GM12878 (cell line): ENCODE results near the gene RFX7. TPM values are rescaled to one million over a fixed set of nuclear protein-coding genes. Genes with fewer than 3 reads are reported as not detected.

ENCODE experiments used
- ATAC-seq: fragments of 200-7000 bp; cut with Tn5 transposase; 3 replicates; pipeline ENCODE4 v1.9.1; 2020; ENCODE audit warnings: mild to moderate bottlenecking, moderate library complexity
- Bru-seq: library from RNA; stranded (reverse); fragments of 400-500 nt; gene quantifications from one replicate; lab custom pipeline; 2021; lab: Mats Ljungman, UMichigan
- BruChase-seq, 2 experiments: library from RNA; stranded (reverse); fragments of 400-500 nt; gene quantifications; one replicate each; lab custom pipeline; 2021; lab: Mats Ljungman, UMichigan
- BruUV-seq: library from RNA; stranded (reverse); fragments of 400-500 nt; replicated peaks from 2 replicates; lab custom pipeline; 2021; lab: Mats Ljungman, UMichigan
- CTCF ChIA-PET: fragments of 300-600 bp; sonication (Branson Sonifier 250); formaldehyde crosslinking; extraction: SDS; loops from one replicate; lab custom pipeline; 2021; ENCODE audit warnings: inconsistent platforms; lab: Yijun Ruan, JAX
- POLR2A ChIA-PET: fragments of 350-600 bp; formaldehyde crosslinking; extraction: SDS; loops from one replicate; lab custom pipeline; 2021; ENCODE audit warnings: inconsistent platforms; lab: Charles Lee
- RAD21 ChIA-PET: fragments of 300-600 bp; sonication (Branson Sonifier 250); formaldehyde crosslinking; loops from one replicate; lab custom pipeline; 2023; ENCODE audit warnings: antibody characterized with exemption; ENCODE audit not compliant: unreplicated experiment; lab: Charles Lee
- SMC1A ChIA-PET: fragments of 300-600 bp; sonication (Branson Sonifier 250); formaldehyde crosslinking; loops from one replicate; lab custom pipeline; 2023; ENCODE audit not compliant: unreplicated experiment, uncharacterized antibody; lab: Charles Lee
- DNase-seq: peaks from one replicate; pipeline ENCODE4 v3.0.0-alpha.2; 2011; ENCODE audit warnings: low read depth, low spot score
- FAIRE-seq: peaks from 3 replicates; lab custom pipeline; 2011; peaks lifted over from hg19 to GRCh38; lab: Jason Lieb, UNC
- H2AFZ ChIP-seq: 2 replicates; pipeline ENCODE4 v1.6.0; 2011; ENCODE audit warnings: low read depth, low read length, control low read depth; ENCODE audit not compliant: control insufficient read depth
- H3K27ac ChIP-seq: 2 replicates; pipeline ENCODE4 v1.5.1; 2011; ENCODE audit warnings: control low read depth; ENCODE audit not compliant: control insufficient read depth, insufficient read depth
- H3K27me3 ChIP-seq, 2 experiments: replicated peaks in 1 of 2; 2 replicates each; pipeline versions ENCODE4 v1.6.0 to v1.6.1; 2011; ENCODE audit warnings: low read length in 1 of 2; ENCODE audit not compliant: control insufficient read depth in 2 of 2, insufficient read depth in 2 of 2
- H3K36me3 ChIP-seq, 2 experiments: 2 replicates each; pipeline ENCODE4 v1.5.1; 2011; ENCODE audit warnings: low read length in 1 of 2; ENCODE audit not compliant: control insufficient read depth in 2 of 2, insufficient read depth in 2 of 2
- H3K4me1 ChIP-seq: 2 replicates; pipeline ENCODE4 v1.6.1; 2011; ENCODE audit warnings: mild to moderate bottlenecking, low read length, moderate library complexity, mixed read lengths; ENCODE audit not compliant: control insufficient read depth, insufficient read depth
- H3K4me2 ChIP-seq: 2 replicates; pipeline ENCODE4 v1.6.0; 2011; ENCODE audit warnings: control low read depth; ENCODE audit not compliant: control insufficient read depth, insufficient read depth
- H3K4me3 ChIP-seq: fragments of 200-600 bp; sonication (generic); 2 replicates; pipeline ENCODE4 v1.5.1; 2016
- H3K79me2 ChIP-seq: 2 replicates; pipeline ENCODE4 v1.6.0; 2011; ENCODE audit warnings: low read length; ENCODE audit not compliant: control insufficient read depth, insufficient read depth
- H3K9ac ChIP-seq: 2 replicates; pipeline ENCODE4 v1.8.0; 2011; ENCODE audit warnings: low read length, control low read depth, mixed read lengths; ENCODE audit not compliant: control insufficient read depth, insufficient read depth
- H3K9me3 ChIP-seq: replicated peaks from 3 replicates; pipeline ENCODE4 v1.5.1; 2011; ENCODE audit warnings: mild to moderate bottlenecking, low read length; ENCODE audit not compliant: control insufficient read depth, insufficient read depth
- H4K20me1 ChIP-seq: 2 replicates; pipeline ENCODE4 v1.6.0; 2011; ENCODE audit not compliant: control insufficient read depth, insufficient read depth
- ASH2L ChIP-seq: fragments of 300-600, 200-600 bp; sonication (generic); IDR thresholded peaks from 2 replicates; pipeline ENCODE4 v1.6.1; 2017; ENCODE audit warnings: low read depth, mild to moderate bottlenecking, borderline replicate concordance
- BACH1 ChIP-seq: fragments of 450-650 bp; IDR thresholded peaks from 2 replicates; pipeline ENCODE4 v1.6.1; 2017; ENCODE audit warnings: mild to moderate bottlenecking, borderline replicate concordance
- BHLHE40 ChIP-seq, 2 experiments: fragments of 450-650 bp in 1 of 2; IDR thresholded peaks; 2 replicates each; pipeline ENCODE4 v1.6.1; 2011 to 2017; ENCODE audit warnings: low read depth in 2 of 2, borderline replicate concordance in 1 of 2, improper control_type of control experiment in 1 of 2, low read length in 1 of 2, mild to moderate bottlenecking in 1 of 2
- FOXM1 ChIP-seq: IDR thresholded peaks from 2 replicates; pipeline ENCODE4 v1.6.1; 2012; ENCODE audit warnings: low read depth, mild to moderate bottlenecking, inconsistent platforms, low read length, moderate library complexity
- IKZF1 ChIP-seq: fragments of 450-650 bp; conservative IDR thresholded peaks from 2 replicates; pipeline ENCODE4 v1.6.1; 2017; ENCODE audit warnings: antibody characterized with exemption, mild to moderate bottlenecking
- LARP7 ChIP-seq: fragments of 450-650 bp; IDR thresholded peaks from 2 replicates; pipeline ENCODE4 v1.6.1; 2017; ENCODE audit warnings: mild to moderate bottlenecking
- NR2C1 ChIP-seq: fragments of 450-650 bp; IDR thresholded peaks from 2 replicates; pipeline ENCODE4 v1.6.1; 2017; ENCODE audit warnings: antibody characterized with exemption, mild to moderate bottlenecking, moderate library complexity
- NRF1 ChIP-seq: conservative IDR thresholded peaks from 2 replicates; pipeline ENCODE4 v1.6.1; 2011; ENCODE audit warnings: mild to moderate bottlenecking, low read depth, low read length, improper control_type of control experiment
- PAX5 ChIP-seq: IDR thresholded peaks from 2 replicates; pipeline ENCODE4 v1.6.1; 2011; ENCODE audit warnings: low read depth, low read length, borderline replicate concordance
- POLR2A ChIP-seq: IDR thresholded peaks from 2 replicates; pipeline ENCODE4 v1.6.1; 2011; ENCODE audit warnings: low read depth, mild to moderate bottlenecking, low read length
- POLR2AphosphoS5 ChIP-seq: IDR thresholded peaks from 2 replicates; pipeline ENCODE4 v1.6.1; 2011; ENCODE audit warnings: mild to moderate bottlenecking, low read length, inconsistent platforms
- POU2F2 ChIP-seq: IDR thresholded peaks from 3 replicates; pipeline ENCODE4 v1.6.1; 2011; ENCODE audit warnings: low read depth, mild to moderate bottlenecking, low read length, borderline replicate concordance
- RB1 ChIP-seq: fragments of 450-650 bp; formaldehyde crosslinking; IDR thresholded peaks from 2 replicates; pipeline ENCODE4 v1.6.1; 2017; ENCODE audit warnings: mild to moderate bottlenecking, borderline replicate concordance
- RCOR1 ChIP-seq: conservative IDR thresholded peaks from 2 replicates; pipeline ENCODE4 v1.6.1; 2012; ENCODE audit warnings: low read depth, low read length, improper control_type of control experiment
- YY1 ChIP-seq: IDR thresholded peaks from 2 replicates; pipeline ENCODE4 v1.6.1; 2011; ENCODE audit warnings: low read depth, mild to moderate bottlenecking, low read length
- ZNF217 ChIP-seq: fragments of 450-650 bp; IDR thresholded peaks from 2 replicates; pipeline ENCODE4 v1.6.1; 2017; ENCODE audit warnings: antibody characterized with exemption, mild to moderate bottlenecking
- ZNF384 ChIP-seq: IDR thresholded peaks from 2 replicates; pipeline ENCODE4 v1.6.1; 2012; ENCODE audit warnings: low read depth, mild to moderate bottlenecking, low read length, improper control_type of control experiment, borderline replicate concordance
- WGBS: methylation state at CpG from one replicate; pipeline ENCODE4 v1.1.6; 2016; ENCODE audit warnings: low lambda C conversion rate; ENCODE audit not compliant: insufficient replicate concordance, insufficient coverage; ENCODE audit errors: missing lambda C conversion rate; 5-methylcytosine and 5-hydroxymethylcytosine counted together
- in situ Hi-C: fragments of 300-500 bp; cut with MboI; formaldehyde crosslinking; loops from 9 replicates; pipeline ENCODE4 v1.14.3; 2018; ENCODE audit warnings: mixed read lengths
- intact Hi-C: fragments of 100-400 bp; cut with micrococcal nuclease; formaldehyde crosslinking; loops from one replicate; pipeline ENCODE4 v1.14.2; 2022; ENCODE audit not compliant: unreplicated experiment
- long read RNA-seq, 2 experiments: library from polyadenylated mRNA; unstranded; transcript quantifications; one replicate each; pipeline ENCODE4 v2.0.0, GENCODE V29; 2019 to 2020
- polyA minus RNA-seq, 3 experiments: library from RNA; depleted of rRNA, polyadenylated mRNA; stranded (reverse); fragments of >200 nt; gene quantifications; 2 replicates each; pipeline ENCODE4 v1.2.3, GENCODE V29; 2011
- polyA plus RNA-seq, 11 experiments: library from polyadenylated mRNA; depleted of rRNA in 4 of 11; unstranded in 6 of 11; stranded (reverse) in 5 of 11; fragments of >200 nt; fragmentation: Nextera tagmentation in 4 of 11; fragmentation: Illumina TruSeq in 1 of 11; extraction: Ambion mirVana in 4 of 11; extraction: Trizol in 1 of 11; gene quantifications; 1 replicate in 1 of 11; 2 replicates in 10 of 11; pipeline versions ENCODE4 v1.2.1 to v1.2.3, GENCODE V29; 2011 to 2016; ENCODE audit warnings: inconsistent platforms in 2 of 11, missing spikeins in 2 of 11, low read depth in 1 of 11
- total RNA-seq, 4 experiments: library from RNA; depleted of rRNA in 3 of 4; stranded (reverse); fragments of >200 nt in 3 of 4; fragmentation: Illumina TruSeq in 1 of 4; extraction: Trizol in 1 of 4; gene quantifications; 2 replicates each; pipeline versions ENCODE4 v1.2.1 to v1.2.3, GENCODE V29; 2013 to 2021
- TF ChIP-seq, protein P1 (sequence below): fragments of 450-650 bp; conservative IDR thresholded peaks from 2 replicates; pipeline ENCODE4 v1.6.1; 2017; ENCODE audit warnings: mild to moderate bottlenecking, moderate library complexity

Gene RFX7
- total RNA-seq (2013; cell fraction: nucleolus; rRNA removed) = 33.7 and 34.2 TPM in 2 replicates
- total RNA-seq (2014; rRNA removed) (11.3 and 12.0 TPM in 2 replicates), total RNA-seq (2014; rRNA removed; fragmentation: Illumina TruSeq; extraction: Trizol) (10.6 and 11.2 TPM in 2 replicates), total RNA-seq (2021) (26.5 and 31.4 TPM in 2 replicates), polyA plus RNA-seq (2011; rRNA removed) (11.0 and 13.0 TPM in 2 replicates), polyA plus RNA-seq (2014; fragmentation: Illumina TruSeq; extraction: Trizol) (24.6 and 27.0 TPM in 2 replicates), polyA plus RNA-seq (2014; fragmentation: Nextera tagmentation; extraction: Ambion mirVana) (1 to 10 TPM; 3.2 to 4.0 TPM), polyA plus RNA-seq (2014; rRNA removed) (10.1 and 11.8 TPM in 2 replicates), polyA plus RNA-seq (2016; fragmentation: Nextera tagmentation; extraction: Ambion mirVana) (1 to 10 TPM; 7.6 to 8.5 TPM), polyA minus RNA-seq (2011; rRNA and poly(A)+ RNA removed) (37.4 and 45.0 TPM in 2 replicates), Bru-seq, nascent RNA (percentile 86 among the genes with signal in this experiment), BruChase-seq, experiment 1, labeled RNA remaining after a 6-hour chase (percentile 76 among the genes with signal in this experiment), BruChase-seq, experiment 2, labeled RNA remaining after a 2-hour chase (percentile 82 among the genes with signal in this experiment)
- 6.1 TPM for polyA plus RNA-seq (2011; ENCODE audit: low read depth)
- 10.1 and 13.2 TPM in 2 replicates for polyA plus RNA-seq (2011; cell fraction: cytosol; rRNA removed)
- 15.2 and 15.7 TPM in 2 replicates for polyA plus RNA-seq (2011; cell fraction: nucleus; rRNA removed)
- polyA plus RNA-seq (2012) = 6.4 and 8.5 TPM in 2 replicates
- 13.4 and 17.7 TPM in 2 replicates for polyA minus RNA-seq (2011; cell fraction: cytosol; rRNA and poly(A)+ RNA removed)
- polyA minus RNA-seq (2011; cell fraction: nucleus; rRNA and poly(A)+ RNA removed) = 8.0 and 11.8 TPM in 2 replicates
- long read RNA-seq, experiment 1, partial matches to known transcripts = 0 of 1 reads
- long read RNA-seq, experiment 1, other reads (novel, unspliced or antisense) = 1 of 1 reads
- long read RNA-seq, experiment 2, partial matches to known transcripts = 0 of 14 reads
- long read RNA-seq, experiment 2, other reads (novel, unspliced or antisense) = 14 of 14 reads

DNA sequence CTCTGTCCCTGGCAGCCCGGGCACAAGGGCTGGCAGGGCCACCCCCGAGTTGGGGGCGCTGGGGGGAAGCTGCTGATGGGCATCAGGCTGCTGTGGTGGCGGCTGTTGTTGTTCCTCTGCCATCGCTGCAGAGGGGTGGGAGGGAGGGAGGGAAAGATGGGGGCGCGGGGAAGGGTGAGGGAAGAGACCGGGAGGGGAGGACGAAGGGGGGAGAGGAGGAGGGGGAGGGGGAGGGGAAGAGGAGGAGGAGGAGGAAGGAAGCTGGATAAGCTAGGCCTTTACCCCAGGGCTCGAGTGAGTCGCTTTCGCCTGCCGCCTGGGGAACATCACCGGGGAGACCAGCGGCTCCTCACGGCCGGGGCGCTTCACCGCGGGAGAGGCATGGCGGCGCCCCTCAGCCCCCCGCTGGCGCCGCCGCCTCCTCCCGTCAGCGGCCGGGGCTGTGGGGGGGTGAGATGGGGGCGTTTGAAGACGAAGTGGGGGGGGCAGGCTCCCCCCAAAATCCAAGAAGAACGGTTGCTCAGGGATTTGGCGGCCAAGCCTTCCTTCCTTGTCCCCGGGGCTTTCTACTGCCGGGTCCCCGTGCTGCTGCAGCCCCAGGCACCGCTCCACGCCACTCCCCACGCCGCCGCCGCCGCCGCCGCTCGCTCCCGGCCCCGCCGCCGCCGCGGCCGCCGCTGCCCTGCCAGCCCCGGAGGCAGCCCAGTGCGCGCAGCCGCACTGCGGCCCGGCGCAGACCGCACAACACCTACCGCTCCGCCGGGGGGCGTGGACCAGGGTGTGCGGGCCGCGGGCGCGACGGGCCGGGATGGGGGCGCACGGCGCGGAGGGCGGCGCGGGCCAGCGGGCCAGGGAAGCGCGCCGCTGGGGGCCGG lies at the start of gene RFX7:
Gene RFX7, minus strand, starts transcription at position 717 of the 875 bp plus-strand sequence. Its CDS starts 594 bp downstream, at position 123.
- Histone ChIP-seq H2AFZ (peak within 1 kb of the TSS; percentile 72), H3K27me3 (no peaks in the 10 kb centered on the region), H3K9me3 (peaks cover 5% of the 10 kb centered on the region; the same call in 2 of the 3 replicates), H3K9ac (peak within 1 kb of the TSS; percentile 86), H3K4me2 (peak within 1 kb of the TSS; percentile 95), H3K79me2 (peaks cover 65% of the 10 kb centered on the region), H3K36me3 (no peaks in the 10 kb centered on the region), H3K4me3 (peak within 1 kb of the TSS; percentile 87), H3K4me1 (peaks cover 7% of the 10 kb centered on the region), H4K20me1 (no peaks in the 10 kb centered on the region), H3K27ac (peak within 1 kb of the TSS; percentile 91)
- BruUV-seq = no TSS peak
- ChIA-PET POLR2A (no interaction called here), SMC1A (interaction anchor here (0.6 kb wide), 1 partner anchor 29 kb away, joined by 3 read pairs; no protein-coding TSS in a partner anchor), RAD21 (interaction anchor here (2.3 kb wide), 1 partner anchor 35 kb away, joined by 10 read pairs; no protein-coding TSS in a partner anchor), CTCF (interaction anchor here (0.8 kb wide), 1 partner anchor 36 kb away, joined by 3 read pairs; no protein-coding TSS in a partner anchor)
- ATAC-seq (peak; percentile 42), DNase-seq (no peak), FAIRE-seq (no peak)
- in situ Hi-C loops (no loop called here), intact Hi-C loops (loop anchor here (5.0 to 10.0 kb wide), 3 partner anchors 56 to 249 kb away; partner anchors contain the start of gene NEDD4)
- 2% methylated on average over 43 of the region's 85 CpGs for WGBS
- TF ChIP-seq POLR2AphosphoS5 (0 out of 2 replicates have a peak, but pooled peaks have one; percentile 13), RCOR1 (no peak), RB1 (peak; percentile 32; the same call in 1 of the 2 replicates), PAX5 (no peak), ZNF384 (no peak), FOXM1 (no peak), YY1 (peak; percentile 78), POLR2A (peak; percentile 62), POU2F2 (no peak), ZNF217 (no peak; the same call in 1 of the 2 replicates), IKZF1 (peak; percentile 76), NR2C1 (0 out of 2 replicates have a peak, but pooled peaks have one; percentile 6), ASH2L (peak; percentile 52; the same call in 1 of the 2 replicates), BACH1 (peak; percentile 73; the same call in 1 of the 2 replicates), NRF1 (0 out of 2 replicates have a peak, but pooled peaks have one; percentile 21), BHLHE40 (IDR thresholded peaks at IDR 0.05; ENCODE audit: borderline replicate concordance in 1 of 2, low read depth in 2 of 2, low read length in 1 of 2) (peak in 1 of 2 experiments; percentile 63; a peak in 2 of 4 replicates), LARP7 (peak; percentile 49; the same call in 1 of the 2 replicates)
- TF ChIP-seq, protein P1, sequence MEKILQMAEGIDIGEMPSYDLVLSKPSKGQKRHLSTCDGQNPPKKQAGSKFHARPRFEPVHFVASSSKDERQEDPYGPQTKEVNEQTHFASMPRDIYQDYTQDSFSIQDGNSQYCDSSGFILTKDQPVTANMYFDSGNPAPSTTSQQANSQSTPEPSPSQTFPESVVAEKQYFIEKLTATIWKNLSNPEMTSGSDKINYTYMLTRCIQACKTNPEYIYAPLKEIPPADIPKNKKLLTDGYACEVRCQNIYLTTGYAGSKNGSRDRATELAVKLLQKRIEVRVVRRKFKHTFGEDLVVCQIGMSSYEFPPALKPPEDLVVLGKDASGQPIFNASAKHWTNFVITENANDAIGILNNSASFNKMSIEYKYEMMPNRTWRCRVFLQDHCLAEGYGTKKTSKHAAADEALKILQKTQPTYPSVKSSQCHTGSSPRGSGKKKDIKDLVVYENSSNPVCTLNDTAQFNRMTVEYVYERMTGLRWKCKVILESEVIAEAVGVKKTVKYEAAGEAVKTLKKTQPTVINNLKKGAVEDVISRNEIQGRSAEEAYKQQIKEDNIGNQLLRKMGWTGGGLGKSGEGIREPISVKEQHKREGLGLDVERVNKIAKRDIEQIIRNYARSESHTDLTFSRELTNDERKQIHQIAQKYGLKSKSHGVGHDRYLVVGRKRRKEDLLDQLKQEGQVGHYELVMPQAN = peak; percentile 62; the same call in 1 of the 2 replicates
